Skeletal muscle satellite cell (primary cell): ENCODE results near the gene KIF21B.

ENCODE experiments used
- H3K27me3 ChIP-seq: 2 replicates; pipeline ENCODE4 v1.7.0; 2013; ENCODE audit warnings: low read length; ENCODE audit not compliant: control insufficient read depth, insufficient read depth
- H3K36me3 ChIP-seq: 2 replicates; pipeline ENCODE4 v1.7.0; 2013; ENCODE audit warnings: mild to moderate bottlenecking, control low read depth, low read length; ENCODE audit not compliant: insufficient read depth
- H3K4me1 ChIP-seq: 2 replicates; pipeline ENCODE4 v1.7.0; 2013; ENCODE audit warnings: low read length; ENCODE audit not compliant: control insufficient read depth, insufficient read depth
- H3K4me2 ChIP-seq: 2 replicates; pipeline ENCODE4 v1.7.0; 2013; ENCODE audit warnings: mild to moderate bottlenecking, low read length
- H3K4me3 ChIP-seq: 2 replicates; pipeline ENCODE4 v1.7.0; 2013; ENCODE audit warnings: low read length
- H3K9ac ChIP-seq: 2 replicates; pipeline ENCODE4 v1.7.0; 2013; ENCODE audit warnings: mild to moderate bottlenecking, low read depth, low read length, moderate library complexity
- H3K9me3 ChIP-seq: replicated peaks from 2 replicates; pipeline ENCODE4 v1.7.0; 2013; ENCODE audit warnings: mild to moderate bottlenecking, control low read depth, low read length

KIF21B gene

DNA sequence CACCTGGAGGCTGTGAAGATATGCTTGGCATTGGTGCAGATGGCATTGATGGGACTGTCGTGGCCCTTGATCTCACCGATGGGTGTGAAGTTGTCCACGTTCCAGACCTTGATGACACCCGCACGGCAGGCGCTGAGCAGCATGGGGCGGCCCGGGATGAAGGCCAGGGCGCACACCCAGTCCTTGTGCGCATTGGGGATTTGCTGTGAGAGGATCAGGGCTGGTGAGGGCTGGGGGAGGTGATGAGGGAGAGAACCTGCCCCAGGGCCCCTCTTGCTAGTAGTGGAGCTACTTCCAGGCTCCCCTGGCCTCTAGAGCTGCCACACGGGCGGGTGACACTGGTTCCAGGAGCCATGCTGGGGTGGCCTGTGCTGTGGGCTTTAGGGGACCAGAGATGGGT lies 48.8 kb downstream of the KIF21B start:
- H3K36me3 ChIP-seq, result no peaks in the 10 kb centered on the region
- H3K27me3 ChIP-seq, result peaks cover 14% of the 10 kb centered on the region
- no peaks in the 10 kb centered on the region for H3K4me1 ChIP-seq
- no peaks in the 10 kb centered on the region for H3K9me3 ChIP-seq
- no peak overlapping the region for H3K4me3 ChIP-seq
- no peak overlapping the region for H3K9ac ChIP-seq
- H3K4me2 ChIP-seq, result no peak overlapping the region

DNA sequence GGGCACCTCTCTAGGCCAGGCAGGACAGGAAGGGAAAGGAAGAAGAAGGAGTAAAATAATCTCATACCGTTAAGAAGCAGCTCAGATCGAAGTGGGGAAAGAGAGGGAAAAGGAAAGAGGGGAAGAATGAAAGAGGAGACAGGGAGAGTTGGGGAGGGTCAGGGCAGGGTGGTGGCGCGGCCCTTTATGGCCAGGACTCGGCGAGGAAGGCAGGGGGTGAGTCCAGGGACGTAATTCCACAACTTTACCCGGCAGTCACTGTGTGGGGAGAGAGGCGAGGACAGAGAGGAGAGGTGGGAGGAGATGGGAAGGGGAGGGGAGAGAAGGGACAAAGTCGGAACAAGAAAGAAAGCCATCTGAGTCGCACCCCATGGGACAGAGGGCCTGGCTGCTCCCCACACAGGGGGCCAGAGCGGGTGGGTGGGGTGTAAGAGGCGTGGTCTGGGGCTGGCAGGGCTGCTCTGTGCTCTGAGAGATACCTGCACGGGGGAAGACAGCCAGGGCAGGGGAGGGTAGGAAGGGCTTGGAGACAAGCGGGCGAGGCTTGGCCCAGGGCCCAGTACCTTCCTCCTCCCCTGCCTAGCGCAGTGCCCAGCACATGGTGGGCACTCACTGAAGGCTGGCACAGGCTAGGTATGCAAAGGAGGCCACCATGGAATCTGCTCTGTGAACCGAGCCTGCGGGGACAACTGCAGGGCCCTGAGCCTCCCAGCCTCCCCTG lies 49.4 kb downstream of the KIF21B start:
- H3K36me3 ChIP-seq, result no peaks in the 10 kb centered on the region
- H3K9me3 ChIP-seq, result no peaks in the 10 kb centered on the region
- peaks cover 15% of the 10 kb centered on the region for H3K27me3 ChIP-seq
- no peaks in the 10 kb centered on the region for H3K4me1 ChIP-seq
- H3K4me3 ChIP-seq, result no peak overlapping the region
- no peak overlapping the region for H3K9ac ChIP-seq
- H3K4me2 ChIP-seq, result no peak overlapping the region

DNA sequence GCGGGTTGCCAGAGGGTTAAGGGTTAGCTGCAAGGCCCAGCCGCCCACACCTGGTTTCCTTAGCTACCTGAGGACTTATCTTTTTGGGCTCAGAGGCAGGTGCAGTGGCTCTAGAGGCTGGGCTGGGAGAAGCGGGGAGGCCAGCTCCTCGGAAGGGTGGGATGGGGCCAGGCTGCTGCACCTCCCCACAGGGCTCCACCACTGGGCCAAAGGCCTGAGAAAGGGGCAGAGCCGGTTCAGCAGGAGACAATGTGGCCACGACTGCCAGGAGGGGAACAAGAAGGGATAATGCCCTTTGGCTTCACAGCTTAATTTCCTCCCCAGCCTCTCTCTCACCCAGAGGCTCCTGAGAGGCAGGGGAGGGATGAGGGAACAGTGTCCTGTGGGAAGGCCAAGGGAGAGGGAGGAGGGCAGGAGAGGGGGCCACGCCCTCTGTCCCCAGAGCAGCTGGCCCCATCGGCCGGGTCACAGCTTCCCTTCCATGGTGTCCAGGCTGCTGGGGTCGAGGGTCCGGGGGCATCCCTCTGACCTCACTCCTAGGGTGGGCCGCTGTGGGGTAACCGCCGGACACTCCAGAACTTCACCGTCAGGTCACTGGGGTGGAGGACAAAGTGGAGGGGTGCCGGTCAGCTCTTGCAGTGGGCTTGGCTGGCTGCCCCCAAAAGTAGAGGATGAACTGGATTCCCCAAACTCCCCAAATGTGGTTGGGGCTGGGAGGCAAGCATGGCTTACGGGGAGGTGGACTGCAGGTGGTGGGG lies 50.4 kb downstream of the KIF21B start:
- H3K36me3 ChIP-seq, result no peaks in the 10 kb centered on the region
- H3K4me1 ChIP-seq, result no peaks in the 10 kb centered on the region
- no peak overlapping the region for H3K9ac ChIP-seq
- no peak overlapping the region for H3K4me2 ChIP-seq
- peaks cover 15% of the 10 kb centered on the region for H3K27me3 ChIP-seq
- H3K9me3 ChIP-seq, result no peaks in the 10 kb centered on the region
- no peak overlapping the region for H3K4me3 ChIP-seq

DNA sequence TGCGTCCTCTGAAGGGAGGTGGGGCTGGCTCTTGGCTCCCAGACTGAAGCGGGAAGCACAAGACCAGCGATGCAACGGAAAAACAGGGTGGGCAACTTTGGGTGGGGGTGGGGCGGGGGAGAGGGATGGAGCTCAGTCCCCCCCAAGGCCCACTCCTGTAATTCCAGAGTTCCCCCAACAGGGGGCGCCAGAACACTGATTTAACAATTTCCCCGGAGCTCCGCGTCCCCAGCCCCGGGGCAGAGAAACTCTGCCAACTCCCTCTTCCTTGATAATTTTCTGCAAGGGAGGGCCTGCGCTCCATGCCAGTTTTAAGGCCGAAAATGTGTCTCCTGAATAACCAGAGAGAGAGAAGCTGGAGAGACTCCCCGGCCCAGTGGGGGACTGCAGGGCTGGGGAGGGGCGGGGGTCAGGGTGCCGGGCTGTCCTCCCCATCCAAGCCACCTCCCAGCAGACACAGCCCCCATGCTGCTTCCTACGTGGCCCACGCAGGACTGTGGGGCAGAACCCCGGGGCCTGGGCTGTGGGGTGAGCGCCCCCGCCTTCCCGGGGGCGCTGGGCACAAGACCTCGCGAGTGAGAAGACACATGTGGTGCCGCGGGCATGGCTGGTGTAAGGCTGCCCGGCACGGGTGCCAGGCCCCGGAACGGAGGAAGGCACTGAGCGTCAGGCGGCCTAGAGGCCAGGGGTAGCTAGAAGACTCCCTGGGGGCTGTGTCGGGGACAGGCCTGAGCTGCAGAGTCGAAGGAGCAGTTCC lies 51.4 kb downstream of the KIF21B start:
- H3K4me3 ChIP-seq, result no peak overlapping the region
- H3K4me1 ChIP-seq, result no peaks in the 10 kb centered on the region
- H3K9ac ChIP-seq, result no peak overlapping the region
- H3K9me3 ChIP-seq, result no peaks in the 10 kb centered on the region
- H3K27me3 ChIP-seq, result peaks cover 21% of the 10 kb centered on the region
- H3K4me2 ChIP-seq, result peak overlapping the region; percentile 15
- no peaks in the 10 kb centered on the region for H3K36me3 ChIP-seq

DNA sequence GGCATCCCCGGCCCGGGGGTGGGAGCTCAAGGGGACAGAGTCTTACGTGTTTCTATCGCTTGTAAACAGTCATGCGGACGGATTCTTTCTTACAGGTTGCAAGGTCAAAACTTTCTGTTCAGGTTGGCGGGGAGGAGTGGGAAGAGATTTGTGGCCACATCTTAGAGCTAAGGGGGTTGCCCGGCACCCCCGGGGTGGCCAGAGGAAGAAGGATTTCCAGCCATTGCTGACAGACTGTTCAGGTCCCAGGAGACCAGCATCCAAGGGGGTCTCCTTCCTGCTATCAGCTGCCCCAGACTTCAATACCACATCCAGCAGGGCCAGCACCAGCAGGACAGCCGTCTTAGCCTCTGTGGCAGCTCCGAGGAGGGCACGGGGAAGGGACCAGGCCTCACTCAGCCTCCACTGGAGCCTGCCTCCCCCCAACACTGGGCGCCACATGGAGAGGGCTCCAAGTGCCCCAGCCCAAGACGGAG lies 52.0 kb downstream of the KIF21B start:
- H3K4me3 ChIP-seq, result no peak overlapping the region
- peaks cover 27% of the 10 kb centered on the region for H3K27me3 ChIP-seq
- H3K4me2 ChIP-seq, result no peak overlapping the region
- H3K36me3 ChIP-seq, result no peaks in the 10 kb centered on the region
- no peak overlapping the region for H3K9ac ChIP-seq
- H3K9me3 ChIP-seq, result no peaks in the 10 kb centered on the region
- no peaks in the 10 kb centered on the region for H3K4me1 ChIP-seq

DNA sequence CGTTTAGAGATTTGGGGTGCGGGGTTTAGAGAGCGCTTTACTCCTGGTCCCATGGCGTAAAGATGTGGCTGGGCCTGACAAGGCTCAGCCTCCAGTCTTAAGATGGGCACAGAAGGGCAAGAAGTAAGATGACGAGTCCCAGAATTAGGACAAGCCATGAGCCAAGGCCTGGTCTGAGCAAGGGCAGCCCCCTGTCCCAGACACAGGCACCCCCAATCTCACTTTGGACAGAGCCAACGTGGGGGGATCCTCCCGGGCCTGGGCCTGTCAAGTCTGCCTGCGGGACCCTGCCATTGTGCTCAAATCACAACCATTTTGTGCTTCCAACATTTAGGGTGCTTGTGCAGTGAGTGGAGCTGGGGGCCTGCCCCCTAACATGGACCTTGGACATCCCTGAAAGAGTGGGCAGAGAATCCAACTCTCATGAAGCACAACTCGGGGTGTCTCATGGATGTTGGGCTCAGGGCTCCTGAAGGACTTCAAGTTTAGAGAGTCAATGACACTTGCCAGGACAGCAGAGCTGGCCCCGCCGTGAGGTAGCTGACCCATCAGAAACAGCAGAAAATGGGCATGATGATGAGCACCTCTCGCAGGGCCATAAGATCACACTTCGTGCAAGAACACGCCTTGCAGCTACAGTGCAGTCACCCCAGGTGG lies 52.6 kb downstream of the KIF21B start:
- no peaks in the 10 kb centered on the region for H3K4me1 ChIP-seq
- H3K9me3 ChIP-seq, result no peaks in the 10 kb centered on the region
- H3K4me3 ChIP-seq, result no peak overlapping the region
- peaks cover 28% of the 10 kb centered on the region for H3K27me3 ChIP-seq
- H3K36me3 ChIP-seq, result no peaks in the 10 kb centered on the region
- no peak overlapping the region for H3K4me2 ChIP-seq
- H3K9ac ChIP-seq, result no peak overlapping the region

DNA sequence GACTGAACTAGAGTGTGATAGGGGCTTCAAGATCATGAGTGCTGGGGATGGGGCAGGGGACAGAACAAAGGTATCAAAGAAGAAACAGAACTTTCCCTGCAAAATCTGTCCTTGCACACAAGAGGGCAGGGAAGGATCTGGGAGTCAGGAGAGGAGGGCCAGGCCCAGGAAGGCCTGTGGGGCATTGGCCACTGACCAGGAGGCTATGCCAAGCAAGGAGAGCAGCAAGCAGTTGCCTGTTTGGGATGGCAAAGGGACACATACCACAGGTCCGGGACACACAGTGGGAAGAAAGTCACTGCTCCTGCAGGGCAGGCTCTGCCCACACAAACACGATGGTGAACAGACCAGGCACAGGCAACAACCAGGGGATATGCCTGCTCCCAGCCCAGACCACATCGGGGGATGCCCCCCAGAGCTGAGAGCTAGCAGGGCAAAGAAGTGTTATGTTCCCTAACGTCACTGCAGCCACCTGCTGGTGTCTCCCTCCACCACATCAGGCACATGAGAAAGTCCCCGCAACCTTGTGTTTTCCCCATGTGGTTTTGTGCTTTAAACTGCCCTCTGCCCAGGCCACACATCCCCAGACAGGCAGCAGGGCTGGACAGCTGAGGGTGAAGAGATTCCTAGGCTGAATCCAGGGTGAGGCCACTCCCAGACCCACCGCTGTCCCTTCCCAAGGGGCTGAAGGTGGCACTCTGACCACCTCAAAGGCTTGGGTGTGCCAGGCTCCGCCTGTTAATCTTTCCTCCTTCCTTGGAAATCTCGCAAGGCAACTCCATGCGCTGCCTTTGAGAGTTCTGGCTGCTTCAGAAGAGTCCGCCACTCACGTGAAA lies 53.6 kb downstream of the KIF21B start:
- no peaks in the 10 kb centered on the region for H3K36me3 ChIP-seq
- no peaks in the 10 kb centered on the region for H3K9me3 ChIP-seq
- H3K27me3 ChIP-seq, result peaks cover 37% of the 10 kb centered on the region
- no peaks in the 10 kb centered on the region for H3K4me1 ChIP-seq
- no peak overlapping the region for H3K4me3 ChIP-seq
- no peak overlapping the region for H3K9ac ChIP-seq
- H3K4me2 ChIP-seq, result no peak overlapping the region

DNA sequence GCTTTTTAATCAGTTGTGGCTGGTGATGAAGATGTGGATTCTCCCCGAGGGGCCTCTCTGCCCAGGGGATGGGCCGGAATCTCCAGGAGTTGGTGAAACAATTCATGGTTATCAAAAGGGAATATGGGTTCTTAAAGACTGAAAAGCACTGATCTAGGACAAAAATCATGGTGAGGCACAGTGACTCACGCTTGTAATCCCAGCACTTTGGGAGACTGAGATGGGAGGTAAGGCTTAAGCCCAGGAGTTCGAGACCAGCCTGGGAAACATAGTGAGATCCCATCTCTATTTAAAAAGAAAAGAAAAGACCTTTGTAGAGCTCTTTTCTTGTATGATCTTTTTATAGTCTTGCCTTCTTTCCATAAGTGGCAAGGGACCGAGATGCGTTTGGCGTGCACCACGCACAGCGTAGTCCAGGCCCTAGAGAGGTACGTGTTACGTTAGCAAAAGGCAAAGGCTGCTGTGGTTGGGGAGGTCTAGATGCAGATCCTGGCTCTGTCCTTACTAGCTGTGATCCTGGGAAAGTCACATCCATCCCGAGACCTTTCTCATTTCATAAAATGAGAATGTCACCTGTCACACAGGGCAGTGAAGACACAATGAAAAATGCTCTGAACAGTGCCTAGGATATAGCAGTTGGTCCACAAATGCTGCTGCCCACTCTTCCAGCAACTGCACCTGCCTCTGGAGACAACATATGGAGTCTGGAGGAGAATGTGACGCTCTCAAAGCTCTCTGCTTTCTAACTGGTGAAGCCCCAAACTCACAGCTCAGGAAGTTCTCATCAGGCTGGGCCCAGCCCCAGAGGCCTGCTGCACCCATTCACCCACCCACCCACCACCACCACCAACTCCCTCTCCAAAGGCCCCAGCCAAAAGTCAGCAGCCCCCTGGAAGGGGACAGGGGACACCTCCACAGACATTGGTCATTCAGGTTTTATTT lies 54.8 kb downstream of the KIF21B start:
- Histone ChIP-seq H3K9me3 (no peaks in the 10 kb centered on the region), H3K4me2 (no peak overlapping the region), H3K27me3 (peaks cover 42% of the 10 kb centered on the region), H3K4me1 (no peaks in the 10 kb centered on the region), H3K36me3 (no peaks in the 10 kb centered on the region), H3K9ac (no peak overlapping the region), H3K4me3 (no peak overlapping the region)

DNA sequence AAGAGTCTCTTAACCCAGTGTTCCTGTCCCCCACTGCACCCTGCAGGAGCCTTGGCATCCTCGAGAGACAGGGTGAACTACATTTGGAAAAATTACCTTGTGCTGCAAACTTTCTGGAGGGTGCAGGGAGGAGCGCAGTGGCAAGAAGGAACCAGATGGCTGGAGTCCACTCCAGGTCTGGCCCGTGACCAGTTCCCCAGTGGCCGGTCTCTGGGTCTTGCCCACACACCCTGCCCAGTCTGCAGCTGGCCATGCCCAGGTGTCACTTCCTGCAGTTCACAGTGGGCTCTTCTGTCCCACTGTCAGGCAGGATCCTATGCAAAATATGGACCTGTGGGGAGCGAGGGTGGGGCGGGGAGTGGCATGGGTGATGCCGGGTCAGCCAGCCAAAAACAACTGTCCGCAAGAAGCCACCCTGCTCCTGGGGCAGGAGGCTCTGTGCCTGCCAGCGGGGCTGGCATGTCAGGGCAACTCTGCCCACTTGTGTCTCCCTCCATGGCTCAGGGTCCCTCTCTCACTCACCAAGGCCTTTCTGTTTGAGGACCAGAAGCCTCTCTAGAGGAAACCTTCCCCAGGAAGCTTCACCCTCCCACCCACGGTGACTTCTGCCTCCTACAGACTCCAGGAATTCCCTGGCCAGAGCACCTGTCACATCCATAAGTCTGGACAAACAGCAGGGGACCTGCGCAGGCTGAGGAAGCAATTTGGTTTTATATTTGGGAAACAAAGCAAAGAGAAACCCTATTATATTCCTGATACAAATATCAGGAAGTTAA lies 55.6 kb downstream of the KIF21B start:
- no peak overlapping the region for H3K9ac ChIP-seq

More for the DNA sequence above, 55.6 kb downstream of the KIF21B start:
- Histone ChIP-seq H3K9me3 (no peaks in the 10 kb centered on the region), H3K4me1 (no peaks in the 10 kb centered on the region), H3K4me2 (no peak overlapping the region), H3K27me3 (peaks cover 42% of the 10 kb centered on the region), H3K36me3 (no peaks in the 10 kb centered on the region), H3K4me3 (no peak overlapping the region)
